Measurements from ENCODE around the gene RPUSD4. TPM values are rescaled to one million over a fixed set of nuclear protein-coding genes. Genes with fewer than 3 reads are reported as not detected.

The RPUSD4 gene
- polyA plus RNA-seq, 1 of the 3 experiments (the other 2 are of a cell fraction): 18.0 TPM

DNA sequence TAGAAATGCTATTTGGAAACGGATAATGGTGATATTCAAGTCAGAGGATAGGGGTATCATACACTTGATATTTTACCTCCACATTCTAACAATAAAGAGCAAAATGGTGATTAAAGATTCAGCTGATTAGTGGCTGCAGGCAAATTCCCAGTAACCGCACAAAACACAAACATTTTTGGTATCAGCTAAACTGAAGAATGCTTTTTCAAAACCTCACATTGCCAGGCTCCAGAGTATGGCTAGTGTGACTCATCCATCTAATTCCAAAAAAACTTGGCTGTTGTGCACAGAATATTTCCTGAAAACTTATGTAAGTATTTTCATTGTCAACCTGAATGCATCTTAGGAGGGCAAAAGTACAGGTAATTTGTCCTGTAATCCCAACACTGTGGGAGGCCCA is 46.3 kb upstream of the RPUSD4 start:
- ChIA-PET POLR2A (no interaction called here), CTCF (no interaction called here)
- Histone ChIP-seq H3K9me3 (no peaks in the 10 kb centered on the region), H3F3A (replicated peaks; ENCODE audit: insufficient read depth) (peaks cover 35% of the 10 kb centered on the region), H2AFZ (ENCODE audit: low read depth) (no peak overlapping the region), H3K27me3 (ENCODE audit: insufficient read depth) (no peaks in the 10 kb centered on the region), H4K20me1 (ENCODE audit: insufficient read depth) (no peaks in the 10 kb centered on the region), H3K9ac (no peak overlapping the region), H3K9me2 (no peaks in the 10 kb centered on the region), H3K4me2 (no peak overlapping the region), H3K27ac (ENCODE audit: low read depth in 2 of 2, low read length in 1 of 2) (peak overlapping the region; percentile 7 to 16; a peak in 2 of 4 replicates), H3K36me3 (replicated peaks in 1 of 2; ENCODE audit: control insufficient read depth in 1 of 2, insufficient read depth in 2 of 2, low read length in 1 of 2) (peaks cover 35 to 49% of the 10 kb centered on the region in 2 experiments), H3K4me3 (ENCODE audit: low read depth in 2 of 2, low read length in 1 of 2) (no peak overlapping the region), H3K4me1 (ENCODE audit: control insufficient read depth in 1 of 2, insufficient read depth in 2 of 2, low read depth in 1 of 2, low read length in 1 of 2) (peaks cover 3 to 8% of the 10 kb centered on the region in 2 experiments; a peak in 3 of 4 replicates), H3K79me2 (ENCODE audit: insufficient read depth) (no peaks in the 10 kb centered on the region)
- 73% methylated on average over 2 of the region's 2 CpGs for whole genome bisulfite sequencing (ENCODE audit: low lambda C conversion rate)
- TF ChIP-seq FOSL2 (IDR thresholded peaks at IDR 0.05; ENCODE audit: borderline replicate concordance, low read depth) (peak; percentile 67; the same call in 1 of the 2 replicates), JUND (IDR thresholded peaks at IDR 0.05) (peak; percentile 55), CHD2 (IDR thresholded peaks at IDR 0.05; ENCODE audit: low read length, partially characterized antibody) (no peak), SIN3A (IDR thresholded peaks at IDR 0.05; ENCODE audit: borderline replicate concordance, low read depth, low read length) (no peak), TAF1 (IDR thresholded peaks at IDR 0.05; ENCODE audit: borderline replicate concordance, low read depth, low read length) (no peak), SMC3 (IDR thresholded peaks at IDR 0.05; ENCODE audit: low read depth, low read length) (no peak), MAX (IDR thresholded peaks at IDR 0.05; ENCODE audit: low read depth) (no peak), NFIC (IDR thresholded peaks at IDR 0.05; ENCODE audit: borderline replicate concordance) (peak; percentile 25; the same call in 1 of the 2 replicates), PBX3 (IDR thresholded peaks at IDR 0.05) (no peak)
- TF ChIP-seq, protein P1, sequence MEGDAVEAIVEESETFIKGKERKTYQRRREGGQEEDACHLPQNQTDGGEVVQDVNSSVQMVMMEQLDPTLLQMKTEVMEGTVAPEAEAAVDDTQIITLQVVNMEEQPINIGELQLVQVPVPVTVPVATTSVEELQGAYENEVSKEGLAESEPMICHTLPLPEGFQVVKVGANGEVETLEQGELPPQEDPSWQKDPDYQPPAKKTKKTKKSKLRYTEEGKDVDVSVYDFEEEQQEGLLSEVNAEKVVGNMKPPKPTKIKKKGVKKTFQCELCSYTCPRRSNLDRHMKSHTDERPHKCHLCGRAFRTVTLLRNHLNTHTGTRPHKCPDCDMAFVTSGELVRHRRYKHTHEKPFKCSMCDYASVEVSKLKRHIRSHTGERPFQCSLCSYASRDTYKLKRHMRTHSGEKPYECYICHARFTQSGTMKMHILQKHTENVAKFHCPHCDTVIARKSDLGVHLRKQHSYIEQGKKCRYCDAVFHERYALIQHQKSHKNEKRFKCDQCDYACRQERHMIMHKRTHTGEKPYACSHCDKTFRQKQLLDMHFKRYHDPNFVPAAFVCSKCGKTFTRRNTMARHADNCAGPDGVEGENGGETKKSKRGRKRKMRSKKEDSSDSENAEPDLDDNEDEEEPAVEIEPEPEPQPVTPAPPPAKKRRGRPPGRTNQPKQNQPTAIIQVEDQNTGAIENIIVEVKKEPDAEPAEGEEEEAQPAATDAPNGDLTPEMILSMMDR (IDR thresholded peaks at IDR 0.05): no peak
- DNase-seq: no peak

- TF ChIP-seq FOSL2 (IDR thresholded peaks at IDR 0.05; ENCODE audit: borderline replicate concordance, low read depth) (no peak), ZBTB33 (IDR thresholded peaks at IDR 0.05; ENCODE audit: borderline replicate concordance, low read depth) (no peak), RCOR1 (IDR thresholded peaks at IDR 0.05; ENCODE audit: low read length) (no peak), TAF1 (IDR thresholded peaks at IDR 0.05; ENCODE audit: borderline replicate concordance, low read depth, low read length) (no peak), ELF1 (IDR thresholded peaks at IDR 0.05) (no peak), FOXJ3 (CRISPR knock-in tag; IDR thresholded peaks at IDR 0.05) (no peak), RXRA (IDR thresholded peaks at IDR 0.05; ENCODE audit: borderline replicate concordance, low read depth) (no peak), RFX5 (IDR thresholded peaks at IDR 0.05; ENCODE audit: low read length) (no peak), SIN3A (IDR thresholded peaks at IDR 0.05; ENCODE audit: borderline replicate concordance, low read depth, low read length) (no peak), EZH2phosphoT487 (IDR thresholded peaks at IDR 0.05; ENCODE audit: borderline replicate concordance, low read depth) (no peak)
- TF ChIP-seq, protein P1 (IDR thresholded peaks at IDR 0.05): no peak
- Histone ChIP-seq H3K79me2 (ENCODE audit: insufficient read depth) (no peaks in the 10 kb centered on the region), H3K9ac (no peak overlapping the region), H3K4me2 (no peak overlapping the region), H3F3A (replicated peaks; ENCODE audit: insufficient read depth) (peaks cover 30% of the 10 kb centered on the region), H3K27ac (ENCODE audit: low read depth in 2 of 2, low read length in 1 of 2) (peak overlapping the region; percentile 1 to 16; a peak in 2 of 4 replicates), H4K20me1 (ENCODE audit: insufficient read depth) (no peaks in the 10 kb centered on the region), H3K4me3 (ENCODE audit: low read depth in 2 of 2, low read length in 1 of 2) (no peak overlapping the region), H3K36me3 (replicated peaks in 1 of 2; ENCODE audit: control insufficient read depth in 1 of 2, insufficient read depth in 2 of 2, low read length in 1 of 2) (peaks cover 30 to 42% of the 10 kb centered on the region in 2 experiments), H3K27me3 (ENCODE audit: insufficient read depth) (no peaks in the 10 kb centered on the region), H3K9me2 (no peaks in the 10 kb centered on the region), H3K9me3 (no peaks in the 10 kb centered on the region), H3K4me1 (ENCODE audit: control insufficient read depth in 1 of 2, insufficient read depth in 2 of 2, low read depth in 1 of 2, low read length in 1 of 2) (peaks cover 3 to 8% of the 10 kb centered on the region in 2 experiments; a peak in 3 of 4 replicates), H2AFZ (ENCODE audit: low read depth) (no peak overlapping the region)
- CTCF ChIA-PET: no interaction called here
- DNase-seq: no peak
- POLR2A ChIA-PET: no interaction called here
- 97% methylated on average over 2 of the region's 2 CpGs for WGBS (ENCODE audit: low lambda C conversion rate)
Measured at GRCh38 chr11:126257144-126257543, 45.7 kb upstream of the RPUSD4 start.

Data from SK-N-SH (cell line).